ENCODE results near the gene FADS3. TPM values are rescaled to one million over a fixed set of nuclear protein-coding genes. Genes with fewer than 3 reads are reported as not detected.
"Not testable (repeated sequence)": the region's sequence is repeated elsewhere in the genome, so short reads cannot be mapped to it uniquely, and the experiment has no call there.

FADS3 gene
- total RNA-seq, 6 donors from 2014 or later = 34.4 to 138 (median 106) TPM

DNA sequence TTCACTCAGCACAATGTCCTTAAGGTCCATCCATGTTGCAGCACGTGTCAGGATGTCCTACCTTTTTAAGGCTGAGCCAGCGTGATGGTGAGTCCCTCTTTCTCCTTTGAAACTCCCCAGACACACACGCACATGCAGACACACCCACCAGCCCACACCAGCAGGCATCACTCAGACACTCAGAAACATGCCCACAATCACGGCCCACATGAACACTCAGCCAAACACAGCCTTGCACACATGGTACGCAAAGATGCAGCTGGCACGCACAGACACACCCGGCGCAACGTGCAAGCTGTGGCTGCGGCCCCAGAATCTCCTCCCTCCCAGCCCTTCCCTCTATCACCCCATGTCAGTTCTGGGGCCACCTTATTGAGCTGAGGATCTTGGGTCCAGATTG is 8.0 kb downstream of the FADS3 start:
- ATAC-seq (ENCODE audit: low FRiP score in 2 of 2) (no peak), DNase-seq (no peak)
- no peak overlapping the region for H3K4me3 ChIP-seq

GRCh38 chr11:61882879-61883278 is 8.5 kb downstream of the FADS3 start:
- TF ChIP-seq, protein P1, sequence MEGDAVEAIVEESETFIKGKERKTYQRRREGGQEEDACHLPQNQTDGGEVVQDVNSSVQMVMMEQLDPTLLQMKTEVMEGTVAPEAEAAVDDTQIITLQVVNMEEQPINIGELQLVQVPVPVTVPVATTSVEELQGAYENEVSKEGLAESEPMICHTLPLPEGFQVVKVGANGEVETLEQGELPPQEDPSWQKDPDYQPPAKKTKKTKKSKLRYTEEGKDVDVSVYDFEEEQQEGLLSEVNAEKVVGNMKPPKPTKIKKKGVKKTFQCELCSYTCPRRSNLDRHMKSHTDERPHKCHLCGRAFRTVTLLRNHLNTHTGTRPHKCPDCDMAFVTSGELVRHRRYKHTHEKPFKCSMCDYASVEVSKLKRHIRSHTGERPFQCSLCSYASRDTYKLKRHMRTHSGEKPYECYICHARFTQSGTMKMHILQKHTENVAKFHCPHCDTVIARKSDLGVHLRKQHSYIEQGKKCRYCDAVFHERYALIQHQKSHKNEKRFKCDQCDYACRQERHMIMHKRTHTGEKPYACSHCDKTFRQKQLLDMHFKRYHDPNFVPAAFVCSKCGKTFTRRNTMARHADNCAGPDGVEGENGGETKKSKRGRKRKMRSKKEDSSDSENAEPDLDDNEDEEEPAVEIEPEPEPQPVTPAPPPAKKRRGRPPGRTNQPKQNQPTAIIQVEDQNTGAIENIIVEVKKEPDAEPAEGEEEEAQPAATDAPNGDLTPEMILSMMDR (IDR thresholded peaks at IDR 0.05) = no peak
- no peak for TF ChIP-seq POLR2A (IDR thresholded peaks at IDR 0.05)
- TF ChIP-seq EP300 (IDR thresholded peaks at IDR 0.05) = no peak
- TF ChIP-seq POLR2AphosphoS5 (IDR thresholded peaks at IDR 0.05) = no peak
- Histone ChIP-seq H3K4me3 (no peak overlapping the region), H3K4me1 (peaks cover 0 to 6% (median 5%) of the 10 kb centered on the region in 4 donors), H3K27ac (no peak overlapping the region), H3K27me3 (no peaks in the 10 kb centered on the region), H3K36me3 (peaks cover 0 to 13% (median 3%) of the 10 kb centered on the region in 4 donors), H3K9me3 (no peaks in the 10 kb centered on the region)
- DNase-seq (no peak), ATAC-seq (ENCODE audit: low FRiP score in 2 of 2) (no peak)
- 86 to 88% methylated on average over 6 of the region's 6 CpGs for WGBS, 2 donors

More for the DNA sequence above, 8.0 kb downstream of the FADS3 start:
- Histone ChIP-seq H3K27ac (no peak overlapping the region), H3K9me3 (no peaks in the 10 kb centered on the region), H3K4me1 (peaks cover 2 to 10% (median 8%) of the 10 kb centered on the region in 4 donors), H3K27me3 (no peaks in the 10 kb centered on the region), H3K36me3 (peaks cover 0 to 8% (median 3%) of the 10 kb centered on the region in 4 donors)
- WGBS, 2 donors = 92% methylated on average over 9 to 10 of the region's 10 CpGs
- TF ChIP-seq POLR2AphosphoS5 (IDR thresholded peaks at IDR 0.05) (no peak), EP300 (IDR thresholded peaks at IDR 0.05) (no peak), POLR2A (IDR thresholded peaks at IDR 0.05) (no peak)
- TF ChIP-seq, protein P1 (IDR thresholded peaks at IDR 0.05) = no peak

DNA sequence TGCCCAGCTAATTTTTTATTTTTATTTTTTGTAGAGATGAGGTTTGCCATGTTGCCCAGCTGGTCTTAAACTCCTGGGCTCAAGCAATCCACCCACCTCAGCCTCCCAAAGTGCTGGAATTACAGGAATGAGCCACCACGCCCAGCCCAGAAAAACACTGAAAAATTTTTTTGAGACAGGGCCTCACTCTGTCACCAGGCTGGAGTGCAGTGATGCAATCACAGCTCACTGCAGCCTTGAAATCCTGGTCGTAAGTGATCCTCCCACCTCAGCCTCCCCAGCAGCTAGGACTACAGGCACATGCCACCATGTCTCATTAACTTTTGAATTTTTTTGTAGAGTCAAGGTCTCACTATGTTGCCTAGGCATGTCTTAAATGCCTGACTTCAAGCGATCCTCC is 9.1 kb downstream of the FADS3 start:
- WGBS, 2 donors = 81 to 86% methylated on average over 2 to 3 of the region's 3 CpGs
- H3K4me1 ChIP-seq; ATAC-seq (ENCODE audit: low FRiP score in 2 of 2); H3K27ac ChIP-seq; H3K27me3 ChIP-seq; H3K4me3 ChIP-seq; DNase-seq; H3K9me3 ChIP-seq: not testable (repeated sequence)
- peaks cover 0 to 15% (median 3%) of the 10 kb centered on the region in 4 donors for H3K36me3 ChIP-seq

- Histone ChIP-seq H3K4me3 (no peak overlapping the region), H3K4me1 (no peaks in the 10 kb centered on the region), H3K27ac (no peak overlapping the region), H3K27me3 (no peaks in the 10 kb centered on the region), H3K9me3 (no peaks in the 10 kb centered on the region), H3K36me3 (peaks cover 0 to 18% (median 3%) of the 10 kb centered on the region in 4 donors)
- no peak for DNase-seq
- no peak for TF ChIP-seq EP300 (IDR thresholded peaks at IDR 0.05)
- no peak for TF ChIP-seq POLR2AphosphoS5 (IDR thresholded peaks at IDR 0.05)
- no peak for TF ChIP-seq POLR2A (IDR thresholded peaks at IDR 0.05)
- TF ChIP-seq, protein P1 (IDR thresholded peaks at IDR 0.05) = no peak
- WGBS, 2 donors = 81 to 93% methylated on average over 2 to 3 of the region's 3 CpGs
- ATAC-seq (ENCODE audit: low FRiP score in 2 of 2) = no peak
Measured at GRCh38 chr11:61881397-61881796, 9.9 kb downstream of the FADS3 start.

GRCh38 chr11:61880454-61880853 is 10.9 kb downstream of the FADS3 start:
- TF ChIP-seq, protein P1 (IDR thresholded peaks at IDR 0.05) = no peak
- TF ChIP-seq POLR2AphosphoS5 (IDR thresholded peaks at IDR 0.05) = no peak
- TF ChIP-seq POLR2A (IDR thresholded peaks at IDR 0.05) = no peak
- TF ChIP-seq EP300 (IDR thresholded peaks at IDR 0.05) = no peak
- no peak for DNase-seq
- no peak for ATAC-seq (ENCODE audit: low FRiP score in 2 of 2)

More at GRCh38 chr11:61880454-61880853, 10.9 kb downstream of the FADS3 start:
- 68 to 79% methylated on average over 6 of the region's 6 CpGs for WGBS, 2 donors
- Histone ChIP-seq H3K27ac (no peak overlapping the region), H3K4me3 (no peak overlapping the region), H3K27me3 (no peaks in the 10 kb centered on the region), H3K4me1 (no peaks in the 10 kb centered on the region), H3K36me3 (peaks cover 0 to 27% (median 3%) of the 10 kb centered on the region in 4 donors), H3K9me3 (no peaks in the 10 kb centered on the region)

Measured in upper lobe of left lung (tissue), 6 donors.